Measurements from ENCODE around the gene KCNQ1.

KCNQ1 gene

DNA sequence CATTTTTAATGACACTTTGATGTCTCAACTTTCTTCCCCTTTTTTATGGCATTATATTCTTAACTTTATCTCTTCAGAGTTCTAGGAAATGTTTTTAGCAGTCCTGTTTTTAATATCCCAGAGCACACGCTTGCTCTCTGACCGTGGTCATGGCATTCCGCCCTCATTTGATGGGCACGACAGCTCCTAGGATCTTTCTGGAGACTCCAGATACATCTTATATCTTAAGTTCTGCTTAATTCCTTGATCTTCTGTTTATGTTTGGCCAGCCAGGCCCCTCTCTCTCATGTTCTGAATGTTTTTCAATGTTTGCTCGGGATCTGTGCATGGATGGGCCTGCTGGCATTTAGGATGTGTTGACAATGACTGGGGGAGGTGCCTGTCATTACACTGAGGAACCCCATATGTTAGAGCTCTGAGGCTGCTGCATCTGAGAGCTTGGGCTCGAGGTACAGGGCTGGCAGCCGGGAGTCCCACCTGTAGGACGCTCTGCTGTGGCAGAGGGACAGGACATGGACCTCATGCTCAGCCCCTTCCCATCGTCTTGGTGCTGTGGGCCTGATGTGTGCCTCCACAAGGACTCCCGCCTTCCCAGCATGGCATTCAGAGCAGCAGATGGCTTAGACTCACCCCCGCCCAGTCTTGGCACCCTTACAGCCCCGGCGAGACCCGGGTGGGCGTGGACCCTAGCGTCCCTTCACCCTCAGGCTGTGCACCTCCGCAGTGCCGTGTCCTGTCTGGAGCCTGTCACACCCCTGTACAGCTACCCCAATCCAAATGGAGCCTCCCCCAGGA is 365.8 kb downstream of the KCNQ1 start:
- TF ChIP-seq, protein P1, sequence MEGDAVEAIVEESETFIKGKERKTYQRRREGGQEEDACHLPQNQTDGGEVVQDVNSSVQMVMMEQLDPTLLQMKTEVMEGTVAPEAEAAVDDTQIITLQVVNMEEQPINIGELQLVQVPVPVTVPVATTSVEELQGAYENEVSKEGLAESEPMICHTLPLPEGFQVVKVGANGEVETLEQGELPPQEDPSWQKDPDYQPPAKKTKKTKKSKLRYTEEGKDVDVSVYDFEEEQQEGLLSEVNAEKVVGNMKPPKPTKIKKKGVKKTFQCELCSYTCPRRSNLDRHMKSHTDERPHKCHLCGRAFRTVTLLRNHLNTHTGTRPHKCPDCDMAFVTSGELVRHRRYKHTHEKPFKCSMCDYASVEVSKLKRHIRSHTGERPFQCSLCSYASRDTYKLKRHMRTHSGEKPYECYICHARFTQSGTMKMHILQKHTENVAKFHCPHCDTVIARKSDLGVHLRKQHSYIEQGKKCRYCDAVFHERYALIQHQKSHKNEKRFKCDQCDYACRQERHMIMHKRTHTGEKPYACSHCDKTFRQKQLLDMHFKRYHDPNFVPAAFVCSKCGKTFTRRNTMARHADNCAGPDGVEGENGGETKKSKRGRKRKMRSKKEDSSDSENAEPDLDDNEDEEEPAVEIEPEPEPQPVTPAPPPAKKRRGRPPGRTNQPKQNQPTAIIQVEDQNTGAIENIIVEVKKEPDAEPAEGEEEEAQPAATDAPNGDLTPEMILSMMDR (IDR thresholded peaks at IDR 0.05; ENCODE audit: low read depth, low read length, missing control alignments), result no peak
- DNase-seq (ENCODE audit: low read depth), result no peak
- no peak overlapping the region for H3K4me3 ChIP-seq (ENCODE audit: low read depth, low read length)
- in situ Hi-C loops (cut with HindIII; ENCODE audit: low sequenced_read_pairs), result no loop called here

DNA sequence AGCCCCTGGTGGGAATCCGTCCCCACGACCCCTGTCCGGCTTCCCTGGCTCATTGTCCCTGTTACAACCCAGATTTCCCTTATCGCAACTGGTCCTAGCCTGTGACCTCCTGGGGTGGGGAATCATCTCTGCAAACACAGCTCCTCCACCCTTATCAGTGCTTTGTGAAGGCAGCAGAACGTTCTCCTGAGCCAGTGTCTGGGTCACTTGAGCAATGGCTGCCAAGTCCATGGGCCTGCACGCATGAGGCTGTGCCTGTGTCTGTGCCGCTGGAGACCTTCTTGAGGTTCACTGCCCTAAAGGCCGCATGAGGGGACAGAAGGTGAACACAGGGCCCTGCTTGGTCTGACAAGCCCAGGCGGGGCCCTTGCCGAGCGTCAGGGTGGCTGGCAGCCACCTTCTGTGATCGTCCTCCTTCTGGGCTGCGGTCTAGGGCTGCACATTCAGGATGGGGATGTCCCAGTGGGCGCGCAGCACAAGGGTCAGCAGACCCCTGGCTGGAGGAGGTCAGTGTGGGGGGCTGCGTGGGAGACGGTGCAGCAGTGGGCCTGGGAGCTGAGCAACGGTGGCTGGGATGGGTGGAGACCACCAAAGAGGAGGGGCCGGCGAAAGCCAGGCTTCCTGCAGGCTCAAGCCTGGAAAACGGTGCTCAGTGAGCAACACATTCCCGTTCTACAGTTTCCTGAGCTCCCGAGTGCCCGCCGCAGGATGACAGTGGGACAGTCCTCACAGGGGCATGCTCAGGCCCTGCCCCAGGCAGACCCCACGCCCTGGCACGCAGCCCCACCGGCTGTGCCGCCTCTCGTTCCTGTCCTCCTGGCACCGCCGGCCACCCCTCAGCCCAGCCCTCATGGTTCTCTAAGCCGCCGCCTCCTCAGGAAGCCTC is 366.6 kb downstream of the KCNQ1 start:
- in situ Hi-C loops (cut with HindIII; ENCODE audit: low sequenced_read_pairs), result no loop called here
- no peak overlapping the region for H3K4me3 ChIP-seq (ENCODE audit: low read depth, low read length)
- TF ChIP-seq, protein P1 (IDR thresholded peaks at IDR 0.05; ENCODE audit: low read depth, low read length, missing control alignments), result no peak
- no peak for DNase-seq (ENCODE audit: low read depth)

DNA sequence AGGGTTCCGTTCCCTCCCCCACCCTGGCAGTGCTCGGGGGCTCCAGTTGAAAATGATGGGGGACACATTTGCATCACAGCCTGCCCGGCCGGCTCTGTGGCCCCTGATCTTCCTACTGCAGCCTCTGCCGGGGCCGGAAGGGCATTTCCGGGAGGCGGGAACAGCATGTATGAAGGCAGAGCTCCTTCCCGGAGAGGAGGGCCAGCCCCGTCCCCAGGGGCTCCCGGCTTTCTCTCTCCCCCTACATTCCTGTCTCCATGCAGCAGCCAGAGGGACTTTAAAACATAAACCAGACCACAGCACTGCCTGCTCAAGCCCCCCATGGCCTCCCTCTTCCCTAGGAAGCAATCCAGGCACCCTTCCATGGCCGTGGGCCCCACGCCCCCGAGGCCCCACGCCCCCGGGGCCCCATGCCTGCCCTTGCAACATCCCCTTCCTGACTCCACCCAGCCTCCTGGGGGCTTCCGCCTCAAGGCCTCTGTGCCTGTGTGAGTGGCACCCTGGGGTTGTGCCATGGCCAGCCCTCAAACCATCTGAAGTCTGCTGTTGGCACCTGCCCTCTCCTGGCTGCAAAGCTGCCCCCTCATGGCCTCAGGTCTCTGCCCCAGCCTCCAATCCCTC is 367.7 kb downstream of the KCNQ1 start:
- DNase-seq (ENCODE audit: low read depth), result no peak
- TF ChIP-seq, protein P1 (IDR thresholded peaks at IDR 0.05; ENCODE audit: low read depth, low read length, missing control alignments), result no peak
- in situ Hi-C loops (cut with HindIII; ENCODE audit: low sequenced_read_pairs), result no loop called here
- H3K4me3 ChIP-seq (ENCODE audit: low read depth, low read length), result no peak overlapping the region

DNA sequence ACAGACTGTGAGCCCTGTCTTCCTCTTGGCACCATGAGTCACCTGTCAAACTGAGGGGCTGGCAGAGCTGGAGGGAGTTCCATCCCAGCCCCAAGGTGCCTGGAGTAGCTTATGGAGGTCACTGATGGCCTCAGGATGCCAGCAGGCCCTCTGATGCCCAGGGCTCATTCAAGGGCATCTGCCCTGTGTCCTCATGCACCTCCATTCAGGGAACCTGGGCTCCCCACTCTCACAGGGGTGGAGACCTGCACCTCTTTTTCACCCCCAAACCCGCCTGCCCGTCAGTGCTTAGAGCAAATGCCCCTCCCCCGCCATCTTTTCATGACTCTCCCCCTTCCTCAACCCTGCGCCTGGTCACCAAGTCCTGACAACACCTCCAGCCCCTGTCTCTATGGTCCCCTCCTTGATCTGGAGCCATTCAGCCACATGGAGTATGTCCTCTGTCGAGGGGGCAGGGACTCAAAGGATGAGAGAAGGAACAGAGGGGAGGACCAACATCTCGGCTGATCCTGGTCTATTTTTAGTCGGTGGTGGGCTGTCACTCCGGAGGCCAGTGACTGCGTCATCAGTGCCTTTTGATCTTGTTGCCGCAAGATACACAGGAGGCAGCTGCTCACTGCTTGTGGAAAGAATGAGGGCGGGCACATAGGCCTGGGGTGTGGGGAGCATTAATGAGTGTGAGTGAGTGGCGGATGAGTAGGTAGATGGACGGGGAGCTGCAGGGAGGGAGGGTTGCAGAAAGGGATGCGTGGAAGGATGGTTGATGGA is 368.5 kb downstream of the KCNQ1 start:
- in situ Hi-C loops (cut with HindIII; ENCODE audit: low sequenced_read_pairs), result no loop called here
- TF ChIP-seq, protein P1 (IDR thresholded peaks at IDR 0.05; ENCODE audit: low read depth, low read length, missing control alignments), result no peak
- no peak overlapping the region for H3K4me3 ChIP-seq (ENCODE audit: low read depth, low read length)
- DNase-seq (ENCODE audit: low read depth), result no peak

DNA sequence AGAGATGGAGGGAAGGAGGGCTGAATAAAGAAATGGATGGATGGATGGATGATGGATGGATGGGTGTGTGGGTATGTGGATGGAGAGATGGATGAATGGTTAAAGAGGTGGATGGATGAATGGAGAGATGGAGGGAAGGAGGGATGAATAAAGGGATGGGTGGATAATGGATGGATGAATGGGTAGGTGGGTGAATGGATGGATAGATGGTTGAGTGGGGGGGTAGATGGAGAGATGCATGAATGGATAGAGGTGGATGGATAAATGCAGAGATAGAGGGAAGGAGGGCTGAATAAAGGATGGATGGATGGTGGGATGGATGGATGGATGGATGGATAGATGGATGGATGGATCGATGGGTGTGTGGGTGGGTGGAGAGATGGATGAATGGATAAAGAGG is 369.2 kb downstream of the KCNQ1 start:
- H3K4me3 ChIP-seq (ENCODE audit: low read depth, low read length), result no peak overlapping the region
- TF ChIP-seq, protein P1 (IDR thresholded peaks at IDR 0.05; ENCODE audit: low read depth, low read length, missing control alignments), result no peak
- no peak for DNase-seq (ENCODE audit: low read depth)
- in situ Hi-C loops (cut with HindIII; ENCODE audit: low sequenced_read_pairs), result no loop called here

DNA sequence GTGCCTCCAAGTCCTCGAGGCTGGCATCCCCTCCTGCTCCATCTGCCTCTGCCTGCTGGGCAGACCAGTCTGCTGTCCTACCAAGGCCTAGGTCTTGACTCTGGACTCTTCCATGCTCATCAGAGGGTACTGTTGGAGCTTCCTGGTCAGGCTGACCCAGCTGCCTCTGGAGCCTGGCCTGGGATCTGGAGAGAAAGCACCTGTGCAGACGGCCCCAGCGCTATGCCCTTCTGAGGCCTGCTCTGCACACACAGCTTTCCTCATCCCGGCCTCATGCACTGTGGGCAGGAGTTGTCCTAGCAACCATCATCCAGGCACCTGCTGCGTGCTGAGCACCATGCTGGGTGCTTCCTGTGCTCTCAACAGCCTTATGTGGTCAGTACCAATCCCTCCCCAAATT is 369.9 kb downstream of the KCNQ1 start:
- in situ Hi-C loops (cut with HindIII; ENCODE audit: low sequenced_read_pairs), result no loop called here
- H3K4me3 ChIP-seq (ENCODE audit: low read depth, low read length), result no peak overlapping the region
- DNase-seq (ENCODE audit: low read depth), result no peak
- TF ChIP-seq, protein P1 (IDR thresholded peaks at IDR 0.05; ENCODE audit: low read depth, low read length, missing control alignments), result no peak

Data from astrocyte of the cerebellum (primary cell).